Forelimb muscle (tissue), 1 donor: Measurements from ENCODE around the gene GRXCR2. TPM values are rescaled to one million over a fixed set of nuclear protein-coding genes. Genes with fewer than 3 reads are reported as not detected.
"Not testable (repeated sequence)": the region's sequence is repeated elsewhere in the genome, so short reads cannot be mapped to it uniquely, and the experiment has no call there.

ENCODE experiments used
- DNase-seq: peaks from one replicate; pipeline ENCODE4 v3.0.0-alpha.2; 2013; ENCODE audit warnings: low read depth
- polyA plus RNA-seq: library from polyadenylated mRNA; unstranded; fragments of 120-200 nt; gene quantifications from one replicate; pipeline ENCODE4 v1.2.1, GENCODE V29; 2013; ENCODE audit not compliant: insufficient read length

Gene GRXCR2
- polyA plus RNA-seq, 1 donor, result not detected

DNA sequence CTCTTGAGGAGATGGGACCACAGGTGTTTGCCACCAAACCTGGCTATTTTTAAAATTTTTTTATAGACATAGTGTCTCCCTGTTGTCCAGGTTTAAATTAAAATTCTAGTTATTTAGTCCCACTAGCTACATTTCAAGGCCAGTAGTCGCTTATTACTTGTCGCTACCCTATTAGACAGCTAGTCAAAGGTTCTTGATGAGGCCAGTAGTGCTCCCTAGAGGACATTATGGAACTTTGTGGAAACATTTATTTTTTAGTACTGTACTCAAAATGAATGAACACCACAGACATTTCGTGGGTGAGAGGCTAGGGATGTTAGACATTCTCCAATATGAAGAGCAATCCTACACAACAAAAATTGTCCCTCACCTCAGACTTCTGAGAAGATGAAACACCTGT, 14.4 kb upstream of the GRXCR2 start:
- DNase-seq, result no peak

DNA sequence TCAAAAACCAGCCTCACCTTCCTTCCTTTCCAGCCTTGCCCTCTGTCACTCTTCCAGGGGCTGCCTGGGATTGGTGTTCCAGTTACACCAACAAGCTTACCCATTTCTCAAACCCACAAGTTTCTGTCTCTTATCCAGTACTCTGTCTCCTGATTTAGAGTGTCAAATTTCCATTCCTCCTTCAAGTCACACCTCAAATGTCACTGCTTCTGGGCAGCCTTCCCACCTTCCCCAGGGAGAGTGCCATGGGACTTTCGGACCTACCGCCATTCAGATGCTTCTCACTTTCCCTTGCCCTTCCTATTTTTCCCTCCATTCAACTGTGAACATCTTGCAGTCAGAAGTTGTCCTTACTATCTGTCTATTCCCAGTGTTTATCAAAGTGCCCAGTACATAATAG, 2.0 kb upstream of the GRXCR2 start:
- no peak for DNase-seq

DNA sequence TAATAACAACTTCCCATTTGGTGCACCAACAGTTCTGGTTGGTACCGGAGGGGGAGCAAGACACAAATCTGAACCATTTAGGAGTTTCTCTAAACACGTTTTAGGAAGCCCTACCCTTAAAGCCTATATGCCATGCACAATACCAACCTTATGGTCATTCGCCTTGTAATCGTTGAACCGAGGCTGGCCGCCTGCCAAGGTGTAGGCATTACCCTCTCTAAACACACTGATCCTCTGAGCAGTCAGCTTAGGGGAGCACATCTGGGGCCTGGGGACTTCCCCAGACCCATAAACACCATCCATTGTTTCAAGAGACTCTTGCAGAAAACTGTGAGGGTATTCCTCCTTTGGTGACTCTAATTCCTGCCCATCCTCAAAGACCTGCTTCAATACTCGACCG, 328 bp downstream of the GRXCR2 start:
- no peak for DNase-seq

GRCh38 chr5:145869753-145870152, 3.1 kb downstream of the GRXCR2 start:
- DNase-seq, result no peak

- DNase-seq, result no peak
Observed at GRCh38 chr5:145867806-145868205, 5.0 kb downstream of the GRXCR2 start.

- DNase-seq, result not testable (repeated sequence)
Observed at GRCh38 chr5:145864432-145864831, 8.4 kb downstream of the GRXCR2 start.

DNA sequence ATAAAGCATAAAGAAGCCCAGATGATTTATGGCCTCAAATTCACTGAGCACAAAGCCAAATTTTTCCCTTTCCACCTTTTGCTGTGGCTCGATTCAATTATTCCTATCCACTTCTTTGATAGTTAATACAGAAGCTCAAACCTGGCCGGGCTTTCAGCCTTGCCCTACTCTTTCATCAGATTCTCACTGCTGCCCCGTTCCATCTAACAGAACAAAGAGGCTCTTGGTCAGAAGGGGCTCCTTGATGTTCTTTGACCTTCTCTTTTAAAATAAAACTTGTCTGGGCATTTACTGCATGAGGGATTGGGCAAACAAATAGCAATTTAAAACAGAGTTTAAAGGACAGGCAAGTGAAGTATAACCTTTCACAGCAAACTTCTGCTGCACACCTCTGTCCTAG, 9.8 kb downstream of the GRXCR2 start:
- no peak for DNase-seq

- DNase-seq, result no peak
Observed at GRCh38 chr5:145859897-145860296, 12.9 kb downstream of the GRXCR2 start.

GRCh38 chr5:145859453-145859852, 13.4 kb downstream of the GRXCR2 start:
- no peak for DNase-seq

GRCh38 chr5:145858959-145859358, 13.9 kb downstream of the GRXCR2 start:
- no peak for DNase-seq

- DNase-seq, result no peak
Observed at GRCh38 chr5:145856285-145856818, 16.5 kb downstream of the GRXCR2 start.

- no peak for DNase-seq
Observed at GRCh38 chr5:145855763-145856267, 17.0 kb downstream of the GRXCR2 start.

DNA sequence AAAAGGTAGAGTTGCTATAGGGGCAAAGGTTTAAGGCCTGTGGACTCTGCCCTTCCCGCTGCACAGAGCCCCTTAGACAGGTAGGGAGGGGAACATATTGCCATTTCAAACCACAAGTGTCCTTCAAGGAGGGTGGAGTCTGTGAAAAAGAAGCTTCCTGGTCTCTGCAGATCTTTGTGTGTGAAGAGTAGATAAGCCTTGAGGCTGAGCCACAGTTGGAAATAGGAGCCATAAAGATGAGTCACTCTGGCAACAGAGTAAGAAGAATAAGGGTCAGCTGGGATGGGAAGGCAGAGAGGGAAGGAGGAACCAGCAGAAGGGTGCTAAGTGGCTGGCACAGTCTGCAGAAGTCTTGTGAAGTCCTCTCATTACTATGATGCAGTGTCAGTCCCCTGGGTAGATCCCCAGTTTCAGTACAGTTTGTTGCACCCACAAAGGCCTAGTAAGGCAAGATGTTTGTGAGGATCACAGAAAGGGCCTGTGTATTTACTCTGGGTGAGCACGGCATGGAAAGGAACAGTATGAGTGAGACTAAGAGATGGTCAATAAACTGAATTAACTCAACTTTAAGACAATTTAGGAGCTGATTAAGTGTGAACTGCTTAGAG, 18.1 kb downstream of the GRXCR2 start:
- DNase-seq, result no peak

GRCh38 chr5:145853781-145854376, 18.9 kb downstream of the GRXCR2 start:
- DNase-seq, result no peak

DNA sequence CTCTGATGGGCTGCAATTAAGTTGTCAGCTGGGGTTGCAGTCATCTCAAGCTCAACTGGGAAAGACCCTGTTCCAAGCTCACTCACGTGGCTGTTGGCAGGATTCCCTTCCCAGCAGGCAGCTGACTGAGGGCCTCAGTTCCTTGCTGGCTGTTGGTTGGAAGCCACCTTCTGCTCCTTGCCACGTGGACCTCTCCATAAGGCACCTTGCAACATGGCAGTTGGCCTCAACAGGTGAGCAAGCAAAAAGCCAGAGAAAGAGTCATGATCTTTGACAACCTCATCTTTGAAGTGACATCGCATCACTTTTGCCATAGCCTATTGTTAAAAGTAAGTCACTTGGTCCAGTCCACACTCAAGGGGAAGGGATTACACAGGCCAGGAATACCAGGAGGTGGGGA, 19.8 kb downstream of the GRXCR2 start:
- DNase-seq, result no peak

- DNase-seq, result no peak
Observed at GRCh38 chr5:145848854-145849253, 24.0 kb downstream of the GRXCR2 start.

DNA sequence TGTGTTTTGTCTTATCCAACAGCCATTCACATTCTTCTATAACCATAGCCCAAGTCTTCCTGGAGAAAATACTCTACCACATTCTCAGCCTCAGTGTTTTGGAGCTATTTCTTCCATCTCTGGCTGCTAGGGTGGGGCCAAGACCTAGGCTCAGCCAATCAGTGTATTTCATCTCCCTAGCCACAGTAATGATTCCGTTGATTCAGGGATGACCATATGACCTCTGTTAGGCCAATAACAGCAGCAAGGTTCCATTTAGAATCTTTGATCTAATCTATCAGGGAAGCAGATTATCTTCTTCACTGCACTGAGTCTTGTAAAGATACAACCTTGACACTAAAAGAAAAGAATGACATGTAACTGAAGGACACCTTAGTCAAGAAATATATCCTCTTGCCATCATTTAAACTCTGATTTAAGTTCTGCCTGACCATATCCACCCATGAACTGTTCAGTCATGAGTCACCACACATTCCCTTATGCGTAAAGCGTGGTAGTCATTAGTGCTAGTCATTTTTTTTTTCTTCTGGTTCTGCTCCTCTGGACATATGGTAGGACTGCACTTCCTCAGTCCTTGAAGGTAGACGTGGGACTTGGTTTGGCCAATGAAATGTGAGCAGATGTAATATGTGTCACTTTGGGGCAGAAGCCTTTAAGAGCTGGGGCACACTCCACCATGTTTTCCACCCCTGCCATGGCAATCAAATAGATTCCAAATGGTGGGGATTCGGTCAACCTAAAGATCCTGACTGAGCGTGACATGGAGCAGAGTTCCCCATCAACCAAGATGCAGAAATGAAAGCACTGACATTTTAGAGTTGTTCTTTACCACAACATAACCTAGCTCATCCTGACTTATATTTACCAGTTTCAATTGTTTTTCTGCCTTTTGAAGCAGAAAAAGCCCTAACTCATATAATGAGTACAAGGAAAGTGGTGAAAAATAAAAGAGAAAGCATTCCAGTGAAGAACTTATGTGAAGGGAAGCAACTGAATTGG, 25.0 kb downstream of the GRXCR2 start:
- no peak for DNase-seq

GRCh38 chr5:145846081-145846480, 26.7 kb downstream of the GRXCR2 start:
- no peak for DNase-seq

DNA sequence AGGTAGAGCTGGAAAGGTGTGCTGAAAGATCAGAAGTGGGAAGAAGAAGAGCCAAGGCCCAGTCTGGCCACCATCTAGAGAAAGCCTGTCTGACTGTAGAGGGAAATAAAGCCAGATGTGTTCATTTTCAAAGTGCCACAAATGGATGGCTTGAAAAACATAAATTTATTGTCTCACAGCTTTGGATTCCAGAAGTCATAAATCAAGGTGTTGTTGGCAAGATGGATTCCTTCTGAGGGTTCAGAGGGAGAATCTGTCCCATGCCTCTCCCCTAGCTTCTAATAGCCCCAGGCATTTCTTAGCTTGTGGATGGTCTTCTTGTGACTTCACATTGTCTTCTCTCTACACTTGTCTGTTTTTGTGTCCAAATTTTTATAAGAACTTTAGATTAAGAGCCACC, 31.5 kb downstream of the GRXCR2 start:
- DNase-seq, result no peak

DNA sequence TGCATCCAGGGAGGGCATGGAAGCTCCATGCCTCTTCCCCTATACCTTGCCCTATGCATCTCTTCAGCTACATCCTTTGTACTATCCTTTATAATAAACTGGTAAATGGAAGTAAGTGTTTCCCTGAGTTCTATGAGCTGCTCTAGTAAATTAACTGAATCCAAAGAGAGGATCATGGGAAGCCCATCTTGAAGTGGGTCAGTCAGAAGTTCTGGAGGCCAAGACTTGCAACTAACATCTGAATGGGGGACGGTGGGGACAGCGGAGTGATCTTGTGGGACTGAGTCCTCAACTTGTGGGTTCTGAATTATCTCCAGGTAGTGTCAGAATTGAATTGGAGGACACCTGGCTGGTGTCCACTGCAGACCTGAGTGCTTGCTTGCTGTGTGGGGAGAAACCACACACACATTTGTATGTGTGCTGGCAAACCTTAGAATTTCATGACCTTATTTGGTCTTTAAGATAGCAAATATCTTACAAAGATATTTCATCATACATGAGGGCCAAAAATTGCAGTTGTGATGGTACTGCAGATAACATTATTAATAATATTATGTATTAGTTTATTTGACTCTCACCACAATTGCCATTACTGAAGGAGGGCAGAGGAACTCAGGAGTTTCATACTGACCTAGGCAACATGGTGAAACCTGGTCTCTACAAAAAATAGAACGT, 32.2 kb downstream of the GRXCR2 start:
- no peak for DNase-seq

- DNase-seq, result no peak
Observed at GRCh38 chr5:145838276-145838675, 34.5 kb downstream of the GRXCR2 start.

DNA sequence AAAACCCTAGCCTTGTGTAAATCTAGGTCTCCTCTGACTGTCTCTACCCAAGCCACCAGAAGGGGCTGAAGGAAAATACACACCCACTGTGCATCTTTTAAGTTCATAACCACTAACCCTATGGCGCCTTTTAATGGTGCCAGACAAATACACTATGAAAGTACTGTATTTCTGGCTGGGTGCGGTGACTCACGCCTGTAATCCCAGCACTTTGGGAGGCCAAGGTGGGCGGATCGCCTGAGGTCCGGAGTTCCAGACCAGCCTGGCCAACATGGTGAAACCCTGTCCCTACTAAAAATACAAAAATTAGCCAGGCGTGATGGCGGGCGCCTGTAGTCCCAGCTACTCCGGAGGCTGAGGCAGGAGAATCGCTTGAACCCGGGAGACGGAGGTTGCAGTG, 36.6 kb downstream of the GRXCR2 start:
- DNase-seq, result not testable (repeated sequence)
